Stomach (tissue), 4 donors: ENCODE data around the gene NME7.

Experiments used
- CTCF ChIP-seq, 7 experiments: fragments of 450-650 bp in 4 of 7; fragments of 200-600 bp in 3 of 7; sonication (generic) in 3 of 7; IDR thresholded peaks; one replicate each; pipeline ENCODE4 v1.5.1; 2016 to 2019; ENCODE audit warnings: antibody characterized with exemption in 7 of 7, control low read depth in 2 of 7, mild to moderate bottlenecking in 1 of 7
- POLR2A ChIP-seq, 4 donors: fragments of 450-650 bp; IDR thresholded peaks; one replicate each; pipeline ENCODE4 v1.6.1; 2016; ENCODE audit warnings: antibody characterized with exemption in 4 of 4, control low read depth in 2 of 4, mild to moderate bottlenecking in 1 of 4, moderate library complexity in 1 of 4
- POLR2AphosphoS5 ChIP-seq, 3 donors: sonication (generic); formaldehyde crosslinking; IDR thresholded peaks; one replicate each; pipeline ENCODE4 v1.6.1; 2016; ENCODE audit warnings: antibody characterized with exemption in 3 of 3

- TF ChIP-seq POLR2AphosphoS5 (IDR thresholded peaks at IDR 0.05) (no peak), CTCF (IDR thresholded peaks at IDR 0.05) (no peak), POLR2A (IDR thresholded peaks at IDR 0.05) (no peak)
Observed at GRCh38 chr1:169325117-169325516, 42.5 kb downstream of the NME7 start.
